Caco-2 (cell line): ENCODE measurements around the gene BLOC1S4. TPM values are rescaled to one million over a fixed set of nuclear protein-coding genes. Genes with fewer than 3 reads are reported as not detected.

Experiments
- Bru-seq: library from RNA; stranded (reverse); fragments of 400-500 nt; gene quantifications from one replicate; lab custom pipeline; 2021; lab: Mats Ljungman, UMichigan
- BruChase-seq, 2 experiments: library from RNA; stranded (reverse); fragments of 400-500 nt; gene quantifications; one replicate each; lab custom pipeline; 2021; lab: Mats Ljungman, UMichigan
- BruUV-seq: library from RNA; stranded (reverse); fragments of 400-500 nt; replicated peaks from 2 replicates; lab custom pipeline; 2021; lab: Mats Ljungman, UMichigan
- CTCF ChIA-PET: fragments of 300-600 bp; sonication (Branson Sonifier 250); formaldehyde crosslinking; loops from one replicate; lab custom pipeline; 2022; ENCODE audit warnings: antibody characterized with exemption; lab: Charles Lee
- POLR2A ChIA-PET: fragments of 300-600 bp; sonication (Branson Sonifier 250); formaldehyde crosslinking; loops from one replicate; lab custom pipeline; 2022; ENCODE audit warnings: antibody characterized with exemption; lab: Charles Lee
- DNase-seq, 2 experiments: peaks; one replicate each; pipeline versions ENCODE4 v3.0.0 to v3.0.0-alpha.2; 2020 to 2022
- H3K27me3 ChIP-seq: replicated peaks from 2 replicates; pipeline ENCODE4 v1.6.0; 2011; ENCODE audit warnings: low read length; ENCODE audit not compliant: control insufficient read depth, insufficient read depth
- H3K36me3 ChIP-seq: 2 replicates; pipeline ENCODE4 v1.5.1; 2011; ENCODE audit warnings: low read length; ENCODE audit not compliant: control insufficient read depth, insufficient read depth
- H3K4me1 ChIP-seq: fragments of 250-450 bp; sonication (Bioruptor Pico); 2 replicates; pipeline ENCODE4 v1.5.1; 2020; ENCODE audit warnings: mild to moderate bottlenecking
- H3K4me3 ChIP-seq: 2 replicates; pipeline ENCODE4 v1.5.1; 2011; ENCODE audit warnings: low read depth, mild to moderate bottlenecking, control low read depth, low read length
- H3K9me3 ChIP-seq: fragments of 250-450 bp; sonication (Bioruptor Pico); 2 replicates; pipeline ENCODE4 v1.5.1; 2020; ENCODE audit warnings: mild to moderate bottlenecking, moderate library complexity
- H3K27ac Mint-ChIP-seq: one replicate; pipeline ENCODE4 v1.8.0; 2022; ENCODE audit warnings: mixed read lengths; ENCODE audit not compliant: unreplicated experiment
- H3K27me3 Mint-ChIP-seq: one replicate; pipeline ENCODE4 v1.8.0; 2022; ENCODE audit warnings: mixed read lengths; ENCODE audit not compliant: insufficient read depth, unreplicated experiment
- H3K36me3 Mint-ChIP-seq: one replicate; pipeline ENCODE4 v1.8.0; 2022; ENCODE audit warnings: mild to moderate bottlenecking, mixed read lengths; ENCODE audit not compliant: insufficient read depth, unreplicated experiment
- H3K4me1 Mint-ChIP-seq: one replicate; pipeline ENCODE4 v1.8.0; 2022; ENCODE audit warnings: low read depth, mixed read lengths; ENCODE audit not compliant: unreplicated experiment
- H3K4me3 Mint-ChIP-seq: one replicate; pipeline ENCODE4 v1.8.0; 2022; ENCODE audit warnings: mild to moderate bottlenecking, moderate library complexity, mixed read lengths; ENCODE audit not compliant: unreplicated experiment
- H3K9me3 Mint-ChIP-seq: one replicate; pipeline ENCODE4 v1.8.0; 2022; ENCODE audit warnings: mixed read lengths; ENCODE audit not compliant: unreplicated experiment
- CTCF ChIP-seq, 2 experiments: fragments of 200-600 bp in 1 of 2; IDR thresholded peaks; 1 replicate in 1 of 2; 2 replicates in 1 of 2; pipeline versions ENCODE4 v1.5.1 to v1.8.0; 2011 to 2022; ENCODE audit warnings: antibody characterized with exemption in 1 of 2, control low read depth in 1 of 2, inconsistent platforms in 1 of 2, low read depth in 1 of 2, low read length in 1 of 2, mild to moderate bottlenecking in 1 of 2, moderate library complexity in 1 of 2; ENCODE audit not compliant: insufficient read depth in 1 of 2, severe bottlenecking in 1 of 2, unreplicated experiment in 1 of 2
- intact Hi-C: fragments of 100-400 bp; cut with micrococcal nuclease; formaldehyde crosslinking; loops from one replicate; pipeline ENCODE4 v1.10.0; 2022; ENCODE audit not compliant: unreplicated experiment
- long read RNA-seq: library from polyadenylated mRNA; stranded (forward); transcript quantifications from one replicate; pipeline ENCODE4 v2.0.0, GENCODE V29; 2022
- total RNA-seq: library from RNA; stranded (reverse); gene quantifications from 2 replicates; pipeline ENCODE4 v1.2.3, GENCODE V29; 2022

The BLOC1S4 gene, protein sequence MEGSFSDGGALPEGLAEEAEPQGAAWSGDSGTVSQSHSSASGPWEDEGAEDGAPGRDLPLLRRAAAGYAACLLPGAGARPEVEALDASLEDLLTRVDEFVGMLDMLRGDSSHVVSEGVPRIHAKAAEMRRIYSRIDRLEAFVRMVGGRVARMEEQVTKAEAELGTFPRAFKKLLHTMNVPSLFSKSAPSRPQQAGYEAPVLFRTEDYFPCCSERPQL
- 16.6 and 17.2 TPM in 2 replicates for total RNA-seq
- percentile 72 among the genes with signal in this experiment for Bru-seq, nascent RNA
- BruChase-seq, experiment 1, labeled RNA remaining after a 2-hour chase: percentile 86 among the genes with signal in this experiment
- BruChase-seq, experiment 2, labeled RNA remaining after a 6-hour chase: percentile 68 among the genes with signal in this experiment
- long read RNA-seq, transcript BLOC1S4-201 (1 exons, 1,617 nt): major isoform, 134 of 134 reads
- long read RNA-seq, partial matches to known transcripts: 0 of 134 reads
- long read RNA-seq, other reads (novel, unspliced or antisense): 0 of 134 reads

DNA sequence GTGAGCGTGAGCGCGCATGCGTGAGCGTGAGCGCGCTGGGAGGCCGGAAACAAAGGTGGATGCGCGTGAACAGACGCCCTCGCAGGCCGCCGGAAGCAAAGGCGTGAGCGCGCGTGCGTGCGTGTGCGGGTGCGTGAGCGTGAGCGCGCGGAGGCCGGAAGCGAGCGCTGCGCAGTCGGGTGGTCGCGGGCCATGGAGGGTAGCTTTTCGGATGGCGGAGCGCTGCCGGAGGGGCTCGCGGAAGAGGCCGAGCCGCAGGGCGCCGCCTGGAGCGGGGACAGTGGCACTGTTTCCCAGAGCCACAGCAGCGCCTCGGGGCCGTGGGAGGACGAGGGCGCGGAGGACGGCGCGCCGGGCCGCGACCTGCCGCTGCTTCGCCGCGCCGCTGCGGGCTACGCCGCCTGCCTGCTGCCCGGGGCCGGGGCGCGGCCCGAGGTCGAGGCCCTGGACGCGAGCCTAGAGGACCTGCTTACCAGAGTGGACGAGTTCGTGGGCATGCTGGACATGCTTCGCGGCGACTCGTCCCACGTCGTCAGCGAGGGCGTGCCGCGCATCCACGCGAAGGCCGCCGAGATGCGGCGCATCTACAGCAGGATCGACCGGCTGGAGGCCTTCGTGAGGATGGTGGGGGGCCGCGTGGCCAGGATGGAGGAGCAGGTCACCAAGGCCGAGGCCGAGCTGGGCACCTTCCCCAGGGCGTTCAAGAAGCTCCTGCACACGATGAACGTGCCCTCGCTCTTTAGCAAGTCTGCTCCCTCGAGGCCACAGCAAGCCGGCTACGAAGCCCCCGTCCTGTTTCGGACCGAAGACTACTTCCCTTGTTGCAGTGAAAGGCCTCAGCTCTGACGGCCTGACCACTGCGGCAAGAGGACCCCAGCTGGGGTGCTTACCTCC lies at the start of gene BLOC1S4:
Gene BLOC1S4 (plus strand): TSS at position 157 of the 894 bp plus-strand sequence. CDS start 36 bp downstream, at position 193.
- Mint-ChIP-seq H3K4me1 (no peaks in the 10 kb centered on the region), H3K4me3 (peak within 1 kb of the TSS; percentile 96), H3K27ac (peak within 1 kb of the TSS; percentile 91), H3K27me3 (no peaks in the 10 kb centered on the region), H3K9me3 (no peaks in the 10 kb centered on the region), H3K36me3 (peaks cover 17% of the 10 kb centered on the region)
- TF ChIP-seq CTCF (IDR thresholded peaks at IDR 0.05; ENCODE audit: insufficient read depth in 1 of 2, low read depth in 1 of 2, low read length in 1 of 2, severe bottlenecking in 1 of 2, unreplicated experiment in 1 of 2): no peak
- ChIA-PET POLR2A (interaction anchor here (0.6 kb wide), 1 partner anchor 331 kb away, joined by 4 read pairs; no protein-coding TSS in a partner anchor), CTCF (interaction anchor here (0.7 to 4.8 kb wide), 4 partner anchors 41 to 157 kb away, joined by 3 to 50 read pairs (median 3); partner anchors contain the start of gene MRFAP1)
- no peaks in the 10 kb centered on the region for H3K27me3 ChIP-seq
- no peaks in the 10 kb centered on the region for H3K9me3 ChIP-seq
- intact Hi-C loops: loop anchor here (1.0 to 2.0 kb wide), 2 partner anchors 42 to 75 kb away; partner anchors contain the start of gene MRFAP1
- DNase-seq: peak; percentile 85 to 88
- peak within 1 kb of the TSS; percentile 83 for H3K4me3 ChIP-seq
- H3K36me3 ChIP-seq: no peaks in the 10 kb centered on the region
- peaks cover 3% of the 10 kb centered on the region; the same call in 1 of the 2 replicates for H3K4me1 ChIP-seq
- BruUV-seq: no TSS peak

DNA sequence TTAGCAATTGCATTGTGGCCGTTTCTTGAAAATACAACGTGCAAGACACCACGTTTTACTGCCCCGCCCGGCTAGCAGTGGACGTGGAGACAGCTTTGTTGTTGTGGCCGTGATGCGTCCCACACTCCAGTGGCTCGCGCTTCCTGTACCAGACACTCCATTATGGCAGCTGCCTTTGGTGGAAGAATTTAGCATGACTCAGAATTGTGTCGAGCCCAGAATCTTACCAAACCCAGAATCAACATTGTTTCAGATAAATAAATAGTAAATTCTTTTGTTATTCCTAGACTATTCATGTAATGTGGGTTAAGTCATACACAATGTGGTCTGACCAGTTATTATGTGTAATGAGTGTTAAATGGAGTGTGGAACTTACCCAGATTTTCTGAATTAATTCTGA lies 47.6 kb upstream of the BLOC1S4 start:
- CTCF ChIA-PET: no interaction called here
- Histone ChIP-seq H3K27me3 (no peaks in the 10 kb centered on the region), H3K4me3 (no peak overlapping the region), H3K9me3 (no peaks in the 10 kb centered on the region), H3K4me1 (no peaks in the 10 kb centered on the region), H3K36me3 (no peaks in the 10 kb centered on the region; the same call in 1 of the 2 replicates)
- BruUV-seq: no TSS peak
- intact Hi-C loops: no loop called here
- DNase-seq: no peak
- POLR2A ChIA-PET: no interaction called here
- Mint-ChIP-seq H3K27me3 (no peaks in the 10 kb centered on the region), H3K36me3 (peaks cover 12% of the 10 kb centered on the region), H3K4me1 (no peaks in the 10 kb centered on the region), H3K27ac (no peak overlapping the region), H3K4me3 (no peak overlapping the region), H3K9me3 (no peaks in the 10 kb centered on the region)
- no peak for TF ChIP-seq CTCF (IDR thresholded peaks at IDR 0.05; ENCODE audit: insufficient read depth in 1 of 2, low read depth in 1 of 2, low read length in 1 of 2, severe bottlenecking in 1 of 2, unreplicated experiment in 1 of 2)

GRCh38 chr4:6671648-6672047 lies 44.3 kb upstream of the BLOC1S4 start:
- H3K27me3 Mint-ChIP-seq: no peaks in the 10 kb centered on the region
- BruUV-seq: no TSS peak
- Histone ChIP-seq H3K27me3 (no peaks in the 10 kb centered on the region), H3K4me1 (peaks cover 16% of the 10 kb centered on the region), H3K9me3 (no peaks in the 10 kb centered on the region), H3K4me3 (no peak overlapping the region), H3K36me3 (peaks cover 5% of the 10 kb centered on the region)
- intact Hi-C loops: no loop called here
- DNase-seq: no peak
- H3K9me3 Mint-ChIP-seq: no peaks in the 10 kb centered on the region
- no peak overlapping the region for H3K4me3 Mint-ChIP-seq
- no peak overlapping the region for H3K27ac Mint-ChIP-seq
- TF ChIP-seq CTCF (IDR thresholded peaks at IDR 0.05; ENCODE audit: insufficient read depth in 1 of 2, low read depth in 1 of 2, low read length in 1 of 2, severe bottlenecking in 1 of 2, unreplicated experiment in 1 of 2): no peak
- H3K36me3 Mint-ChIP-seq: peaks cover 45% of the 10 kb centered on the region
- ChIA-PET POLR2A (no interaction called here), CTCF (no interaction called here)
- H3K4me1 Mint-ChIP-seq: peaks cover 14% of the 10 kb centered on the region
